ENCODE measurements around the gene PDE4A.

GRCh38 chr19:10516671-10517286 is 96.4 kb downstream of the PDE4A start:
- TF ChIP-seq CTCF (IDR thresholded peaks at IDR 0.05) (no peak), POLR2AphosphoS5 (IDR thresholded peaks at IDR 0.05) (no peak), EP300 (IDR thresholded peaks at IDR 0.05; ENCODE audit: low read depth) (no peak)

Measured in transverse colon (tissue), 4 donors.